Upper lobe of right lung (tissue), 1 donor: ENCODE results near the gene TENT4B. TPM values are rescaled to one million over a fixed set of nuclear protein-coding genes. Genes with fewer than 3 reads are reported as not detected.
A peak's percentile ranks its signal among the peaks of the same experiment; 100 is the strongest.

Source experiments
- ATAC-seq: fragments of 200-7000 bp; cut with Tn5 transposase; one replicate; pipeline ENCODE4 v1.9.1; 2020; ENCODE audit warnings: mild to moderate bottlenecking, moderate library complexity
- DNase-seq: peaks from one replicate; pipeline ENCODE4 v3.0.0-alpha.2; 2020
- H3K27ac ChIP-seq: fragments of 200-600 bp; one replicate; pipeline ENCODE4 v1.8.0; 2022
- H3K27me3 ChIP-seq: fragments of 200-600 bp; one replicate; pipeline ENCODE4 v1.8.0; 2022; ENCODE audit warnings: mild to moderate bottlenecking
- H3K36me3 ChIP-seq: fragments of 200-600 bp; one replicate; pipeline ENCODE4 v1.8.0; 2022
- H3K4me1 ChIP-seq: fragments of 200-600 bp; one replicate; pipeline ENCODE4 v1.8.0; 2022
- H3K4me3 ChIP-seq: fragments of 200-600 bp; one replicate; pipeline ENCODE4 v1.8.0; 2022; ENCODE audit warnings: mild to moderate bottlenecking
- H3K9me3 ChIP-seq: fragments of 200-600 bp; one replicate; pipeline ENCODE4 v1.8.0; 2022
- intact Hi-C: fragments of 100-400 bp; cut with DNase I; formaldehyde crosslinking; loops from one replicate; pipeline ENCODE4 v1.11.0; 2022
- total RNA-seq: library from RNA; stranded (reverse); fragmentation: NEBNext Ultra II Directional; extraction: Animal tissue kit (Norgen Biotek cat#: 25700); gene quantifications from one replicate; pipeline ENCODE4 v1.2.1, GENCODE V29; 2021
- TF ChIP-seq, protein P1 (sequence below): fragments of 200-600 bp; IDR thresholded peaks from one replicate; pipeline ENCODE4 v1.8.0; 2022; ENCODE audit warnings: antibody characterized with exemption
- donor health status: DM: no; HTN: yes; CAD: no; lungs with severe emphysema.

The TENT4B gene
- total RNA-seq, 1 donor from 2014 or later = 13.3 TPM

GRCh38 chr16:50266337-50267091 is 113.4 kb downstream of the TENT4B start, which contains the start of gene ADCY7:
Gene ADCY7 (plus strand): TSS chr16:50266551. CDS start chr16:50288180, 21,629 bp downstream.
- Histone ChIP-seq H3K27me3 (no peaks in the 10 kb centered on the region), H3K36me3 (no peaks in the 10 kb centered on the region), H3K9me3 (no peaks in the 10 kb centered on the region), H3K4me3 (peak within 1 kb of the TSS; percentile 50), H3K4me1 (peaks cover 22% of the 10 kb centered on the region), H3K27ac (peak within 1 kb of the TSS; percentile 79)
- DNase-seq (peak; percentile 88), ATAC-seq (peak; percentile 83)
- TF ChIP-seq, protein P1, sequence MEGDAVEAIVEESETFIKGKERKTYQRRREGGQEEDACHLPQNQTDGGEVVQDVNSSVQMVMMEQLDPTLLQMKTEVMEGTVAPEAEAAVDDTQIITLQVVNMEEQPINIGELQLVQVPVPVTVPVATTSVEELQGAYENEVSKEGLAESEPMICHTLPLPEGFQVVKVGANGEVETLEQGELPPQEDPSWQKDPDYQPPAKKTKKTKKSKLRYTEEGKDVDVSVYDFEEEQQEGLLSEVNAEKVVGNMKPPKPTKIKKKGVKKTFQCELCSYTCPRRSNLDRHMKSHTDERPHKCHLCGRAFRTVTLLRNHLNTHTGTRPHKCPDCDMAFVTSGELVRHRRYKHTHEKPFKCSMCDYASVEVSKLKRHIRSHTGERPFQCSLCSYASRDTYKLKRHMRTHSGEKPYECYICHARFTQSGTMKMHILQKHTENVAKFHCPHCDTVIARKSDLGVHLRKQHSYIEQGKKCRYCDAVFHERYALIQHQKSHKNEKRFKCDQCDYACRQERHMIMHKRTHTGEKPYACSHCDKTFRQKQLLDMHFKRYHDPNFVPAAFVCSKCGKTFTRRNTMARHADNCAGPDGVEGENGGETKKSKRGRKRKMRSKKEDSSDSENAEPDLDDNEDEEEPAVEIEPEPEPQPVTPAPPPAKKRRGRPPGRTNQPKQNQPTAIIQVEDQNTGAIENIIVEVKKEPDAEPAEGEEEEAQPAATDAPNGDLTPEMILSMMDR = no peak
- intact Hi-C loops = no loop called here

- TF ChIP-seq, protein P1 = no peak
- H3K9me3 ChIP-seq = no peaks in the 10 kb centered on the region
- no peaks in the 10 kb centered on the region for H3K36me3 ChIP-seq
- ATAC-seq (no peak), DNase-seq (no peak)
- intact Hi-C loops = no loop called here
- H3K4me3 ChIP-seq = peak overlapping the region; percentile 50
- H3K4me1 ChIP-seq = peaks cover 22% of the 10 kb centered on the region
- peak overlapping the region; percentile 79 for H3K27ac ChIP-seq
- H3K27me3 ChIP-seq = no peaks in the 10 kb centered on the region
These were observed 114.1 kb downstream of the TENT4B start for GRCh38 chr16:50267151-50267631.

DNA sequence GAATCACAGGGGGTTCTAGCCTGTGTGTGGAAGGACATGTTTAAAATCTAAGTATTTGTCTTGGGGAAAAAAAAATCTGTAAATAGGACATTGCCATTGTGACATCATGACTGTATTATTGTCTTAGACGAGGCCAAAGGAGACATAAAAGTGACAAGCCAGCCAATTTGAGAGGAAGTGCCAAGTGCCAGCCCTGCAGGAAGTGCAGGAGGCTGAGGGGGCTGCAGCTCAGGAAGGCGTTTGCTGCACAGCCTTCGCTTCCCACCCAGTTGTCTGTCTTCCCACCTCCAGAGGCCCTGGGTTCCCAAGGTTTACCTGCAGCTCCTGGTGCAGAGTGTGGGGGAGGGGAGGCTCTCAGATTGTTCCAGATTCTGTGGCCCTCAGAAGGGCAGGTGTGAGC is 114.5 kb downstream of the TENT4B start:
- H3K4me1 ChIP-seq = peaks cover 22% of the 10 kb centered on the region
- intact Hi-C loops = no loop called here
- H3K4me3 ChIP-seq = peak overlapping the region; percentile 50
- ATAC-seq (peak; percentile 7), DNase-seq (peak; percentile 64)
- H3K36me3 ChIP-seq = no peaks in the 10 kb centered on the region
- no peaks in the 10 kb centered on the region for H3K27me3 ChIP-seq
- H3K27ac ChIP-seq = peak overlapping the region; percentile 79
- H3K9me3 ChIP-seq = no peaks in the 10 kb centered on the region
- TF ChIP-seq, protein P1 = no peak

DNA sequence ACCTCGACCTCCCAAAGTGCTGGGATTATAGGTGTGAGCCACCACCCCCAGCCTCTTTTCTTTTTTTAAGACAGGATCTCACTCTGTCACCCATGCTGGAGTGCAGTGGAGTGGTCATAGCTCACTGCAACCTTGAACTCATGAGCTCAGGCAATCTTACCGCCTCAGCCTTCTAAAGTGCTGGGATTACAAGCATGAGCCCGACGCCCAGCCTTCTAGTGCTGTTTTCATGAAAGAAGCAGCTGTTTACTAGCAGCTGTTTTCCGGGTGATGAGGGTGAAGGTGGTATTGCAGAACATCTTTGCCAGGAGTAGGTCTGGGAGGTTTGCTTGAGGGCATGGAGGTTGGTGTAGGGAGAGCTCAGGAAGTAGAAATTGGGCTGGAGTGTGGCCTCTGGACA is 115.2 kb downstream of the TENT4B start:
- H3K4me1 ChIP-seq = peaks cover 22% of the 10 kb centered on the region
- H3K4me3 ChIP-seq = no peak overlapping the region
- H3K36me3 ChIP-seq = no peaks in the 10 kb centered on the region
- intact Hi-C loops = no loop called here
- peak; percentile 15 for DNase-seq
- H3K9me3 ChIP-seq = no peaks in the 10 kb centered on the region
- no peak overlapping the region for H3K27ac ChIP-seq
- TF ChIP-seq, protein P1 = no peak
- ATAC-seq = no peak
- no peaks in the 10 kb centered on the region for H3K27me3 ChIP-seq

GRCh38 chr16:50269061-50269705 is 116.1 kb downstream of the TENT4B start:
- H3K27me3 ChIP-seq = no peaks in the 10 kb centered on the region
- ATAC-seq = no peak
- intact Hi-C loops = no loop called here
- no peaks in the 10 kb centered on the region for H3K9me3 ChIP-seq
- H3K4me3 ChIP-seq = no peak overlapping the region
- TF ChIP-seq, protein P1 = no peak
- no peak for DNase-seq
- H3K4me1 ChIP-seq = peaks cover 22% of the 10 kb centered on the region
- H3K36me3 ChIP-seq = no peaks in the 10 kb centered on the region
- no peak overlapping the region for H3K27ac ChIP-seq
